Mucosa of stomach (tissue), 1 donor: ENCODE results near the gene IFIT1.
"Not testable (repeated sequence)": the region's sequence is repeated elsewhere in the genome, so short reads cannot be mapped to it uniquely, and the experiment has no call there.

ENCODE experiments used
- H3K27me3 ChIP-seq: one replicate; pipeline ENCODE4 v1.7.0; 2013; ENCODE audit warnings: mild to moderate bottlenecking, low read length; ENCODE audit not compliant: control insufficient read depth, insufficient read depth
- H3K36me3 ChIP-seq: one replicate; pipeline ENCODE4 v1.7.0; 2013; ENCODE audit warnings: low read length; ENCODE audit not compliant: control insufficient read depth, insufficient read depth
- H3K4me1 ChIP-seq: one replicate; pipeline ENCODE4 v1.7.0; 2013; ENCODE audit warnings: mild to moderate bottlenecking, low read length; ENCODE audit not compliant: control insufficient read depth, insufficient read depth
- H3K4me3 ChIP-seq: one replicate; pipeline ENCODE4 v1.7.0; 2013; ENCODE audit warnings: low read length
- H3K9ac ChIP-seq: one replicate; pipeline ENCODE4 v1.7.0; 2013; ENCODE audit warnings: mild to moderate bottlenecking, low read length, moderate library complexity
- H3K9me3 ChIP-seq: one replicate; pipeline ENCODE4 v1.7.0; 2013; ENCODE audit warnings: mild to moderate bottlenecking, low read length, moderate library complexity; ENCODE audit not compliant: control insufficient read depth
- donor health status: Pancreatic carcinoma.

The IFIT1 gene

GRCh38 chr10:89391907-89392756 is at the start of gene IFIT1:
TSS of gene IFIT1 (plus strand) at chr10:89392623. CDS start at chr10:89392713, 90 bp downstream.
- Histone ChIP-seq H3K27me3 (no peaks in the 10 kb centered on the region), H3K4me3 (peak within 1 kb of the TSS; percentile 48), H3K9me3 (no peaks in the 10 kb centered on the region), H3K4me1 (peaks cover 4% of the 10 kb centered on the region), H3K36me3 (no peaks in the 10 kb centered on the region), H3K9ac (peak within 1 kb of the TSS; percentile 19)

DNA sequence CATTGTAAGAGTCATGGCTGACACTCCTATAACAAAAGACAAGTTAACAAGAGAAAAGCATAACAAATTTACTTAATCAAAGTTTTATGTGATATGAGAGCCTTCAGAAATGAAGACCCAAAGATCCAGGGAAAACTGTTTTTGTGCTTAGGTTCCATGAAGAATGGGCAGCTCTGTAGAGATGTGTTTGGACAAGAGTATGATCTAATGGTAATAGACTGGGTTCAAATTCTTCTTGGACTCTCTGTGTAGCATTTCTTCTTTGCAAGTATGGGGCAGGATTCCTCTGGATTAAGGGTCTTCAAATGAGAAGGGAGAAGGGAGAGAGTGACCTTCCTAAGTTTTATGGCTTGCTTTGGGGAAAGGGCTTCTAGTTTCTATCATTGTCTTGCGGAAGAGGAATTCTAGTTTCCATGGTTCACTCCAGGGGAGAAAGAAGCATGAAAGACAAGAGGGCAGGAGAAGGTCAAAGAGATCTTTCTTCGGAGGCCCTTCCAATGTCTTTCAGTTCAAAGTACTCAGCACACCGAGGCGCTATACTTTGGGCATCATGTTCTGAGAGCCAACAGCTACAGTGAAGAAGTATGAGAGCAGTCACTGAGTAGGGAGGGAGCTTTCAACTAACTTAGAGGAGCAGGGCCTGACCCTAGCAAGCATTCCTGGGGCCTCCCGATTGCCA is 49.2 kb upstream of the IFIT1 start:
- Histone ChIP-seq H3K4me3 (no peak overlapping the region), H3K4me1 (no peaks in the 10 kb centered on the region), H3K9me3 (no peaks in the 10 kb centered on the region), H3K9ac (no peak overlapping the region), H3K27me3 (no peaks in the 10 kb centered on the region), H3K36me3 (no peaks in the 10 kb centered on the region)

DNA sequence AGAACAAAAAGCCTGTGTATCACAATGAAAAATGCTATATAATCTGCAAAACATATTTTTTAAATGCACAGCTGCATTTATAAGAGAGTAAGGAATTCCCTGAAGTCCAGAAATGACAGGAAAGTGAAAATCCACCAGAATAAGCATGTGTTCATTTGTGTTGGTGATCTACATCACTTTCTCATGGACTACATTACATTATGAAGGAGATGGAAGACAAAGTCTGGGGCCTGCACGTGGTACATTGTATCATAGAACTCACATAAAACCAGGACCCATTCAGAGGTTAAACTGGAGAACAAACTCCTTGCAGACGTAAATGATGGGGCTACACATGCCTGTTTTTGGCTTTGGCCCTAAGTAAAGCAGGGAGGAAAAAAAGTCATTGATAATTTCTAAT is 48.3 kb upstream of the IFIT1 start:
- no peaks in the 10 kb centered on the region for H3K27me3 ChIP-seq
- H3K36me3 ChIP-seq, result no peaks in the 10 kb centered on the region
- no peak overlapping the region for H3K9ac ChIP-seq
- H3K4me1 ChIP-seq, result no peaks in the 10 kb centered on the region
- H3K4me3 ChIP-seq, result no peak overlapping the region
- no peaks in the 10 kb centered on the region for H3K9me3 ChIP-seq

DNA sequence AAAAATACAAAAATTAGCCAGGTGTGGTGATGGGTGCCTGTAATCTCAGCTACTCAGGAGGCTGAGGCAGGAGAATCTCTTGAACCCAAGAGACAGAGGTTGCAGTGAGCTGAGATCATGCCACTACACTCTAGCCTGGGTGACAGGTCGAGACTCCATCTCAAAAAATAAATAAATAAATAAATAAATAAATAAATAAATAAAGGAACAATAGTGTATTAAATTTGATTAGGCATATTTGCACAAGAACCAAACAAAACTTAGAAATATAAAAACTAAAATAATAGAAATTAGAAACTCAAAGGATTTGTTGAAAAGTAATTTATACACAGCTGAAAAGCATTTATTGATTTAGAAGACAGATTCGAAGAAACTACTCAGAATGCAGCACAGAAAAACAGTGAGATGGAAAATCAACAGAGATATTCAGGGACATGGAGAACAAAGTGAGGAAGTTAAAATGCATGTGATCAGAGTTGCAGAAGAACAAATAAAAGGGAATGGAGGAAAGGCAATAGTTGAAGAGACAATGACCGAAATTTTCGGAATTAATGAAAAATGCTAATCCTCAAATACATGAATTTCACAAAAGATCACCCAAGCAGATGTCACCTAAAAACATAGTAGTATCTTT is 46.9 kb upstream of the IFIT1 start:
- Histone ChIP-seq H3K4me1 (peaks cover 9% of the 10 kb centered on the region), H3K4me3 (no peak overlapping the region), H3K9me3 (no peaks in the 10 kb centered on the region), H3K9ac (no peak overlapping the region), H3K27me3 (no peaks in the 10 kb centered on the region), H3K36me3 (no peaks in the 10 kb centered on the region)

- Histone ChIP-seq H3K9me3 (no peaks in the 10 kb centered on the region), H3K36me3 (no peaks in the 10 kb centered on the region), H3K4me1 (peaks cover 21% of the 10 kb centered on the region), H3K4me3 (no peak overlapping the region), H3K27me3 (no peaks in the 10 kb centered on the region), H3K9ac (no peak overlapping the region)
Measured at GRCh38 chr10:89346405-89347254, 45.8 kb upstream of the IFIT1 start.

GRCh38 chr10:89347701-89348457 is 44.5 kb upstream of the IFIT1 start:
- Histone ChIP-seq H3K4me3 (no peak overlapping the region), H3K9ac (no peak overlapping the region), H3K27me3 (no peaks in the 10 kb centered on the region), H3K4me1 (peaks cover 31% of the 10 kb centered on the region), H3K9me3 (no peaks in the 10 kb centered on the region), H3K36me3 (no peaks in the 10 kb centered on the region)

- Histone ChIP-seq H3K4me3 (no peak overlapping the region), H3K9me3 (no peaks in the 10 kb centered on the region), H3K4me1 (peaks cover 33% of the 10 kb centered on the region), H3K9ac (no peak overlapping the region), H3K27me3 (no peaks in the 10 kb centered on the region), H3K36me3 (no peaks in the 10 kb centered on the region)
Measured at GRCh38 chr10:89348481-89348880, 43.9 kb upstream of the IFIT1 start.

GRCh38 chr10:89348975-89349374 is 43.4 kb upstream of the IFIT1 start:
- Histone ChIP-seq H3K9me3 (no peaks in the 10 kb centered on the region), H3K27me3 (no peaks in the 10 kb centered on the region), H3K4me3 (no peak overlapping the region), H3K9ac (no peak overlapping the region), H3K4me1 (peaks cover 33% of the 10 kb centered on the region), H3K36me3 (no peaks in the 10 kb centered on the region)

DNA sequence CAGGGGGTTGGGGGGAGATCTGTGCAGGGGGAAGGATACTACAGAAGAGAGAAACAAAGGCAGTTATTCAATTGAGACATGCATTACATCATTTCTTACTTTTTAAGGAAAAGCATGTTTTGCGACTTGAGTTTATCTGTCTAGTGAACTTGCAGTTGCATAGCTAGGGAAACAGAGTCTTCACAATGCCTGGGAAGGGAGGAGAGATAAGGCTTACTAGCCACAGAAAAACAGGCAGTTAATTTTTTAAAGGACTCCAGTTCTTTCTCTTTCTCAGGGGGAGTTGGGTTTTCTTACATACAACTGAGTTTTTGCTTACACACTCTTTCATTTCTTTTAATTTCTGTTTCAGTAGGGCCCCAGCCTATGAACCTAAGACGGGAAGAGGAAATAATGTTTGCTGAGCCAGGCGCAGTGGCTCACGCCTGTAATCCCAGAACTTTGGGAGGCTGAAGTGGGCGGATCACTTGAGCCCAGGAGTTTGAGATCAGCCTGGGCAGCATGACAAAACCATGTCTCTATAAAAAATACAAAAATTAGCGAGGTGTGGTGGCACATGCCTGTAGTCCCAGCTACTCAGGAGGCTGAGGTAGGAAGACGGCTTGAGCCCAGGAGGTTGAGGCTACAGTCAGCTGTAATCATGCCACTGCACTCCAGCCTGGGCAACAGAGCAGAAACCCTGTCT is 41.6 kb upstream of the IFIT1 start:
- H3K9me3 ChIP-seq, H3K4me3 ChIP-seq, H3K36me3 ChIP-seq, H3K27me3 ChIP-seq: not testable (repeated sequence)
- Histone ChIP-seq H3K4me1 (peaks cover 33% of the 10 kb centered on the region), H3K9ac (peak overlapping the region; percentile 59)

DNA sequence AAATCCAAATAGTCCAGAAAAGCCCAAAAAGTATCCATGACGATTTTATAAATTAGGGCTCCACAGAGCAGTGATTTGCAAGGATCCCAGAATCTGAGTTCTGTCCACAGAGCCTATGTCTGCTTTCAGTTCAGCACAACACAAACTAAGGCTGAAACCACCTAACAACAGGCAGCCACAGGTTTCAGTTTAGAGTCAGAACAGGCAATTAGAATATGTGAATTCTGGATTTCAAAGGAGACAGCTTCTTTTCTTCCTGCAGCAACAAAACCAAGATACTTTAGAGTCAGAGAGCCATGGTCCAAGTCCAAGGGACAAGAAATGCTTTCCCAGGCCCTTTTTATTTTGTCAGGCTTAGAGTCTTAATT is 41.0 kb upstream of the IFIT1 start:
- Histone ChIP-seq H3K36me3 (no peaks in the 10 kb centered on the region), H3K27me3 (no peaks in the 10 kb centered on the region), H3K4me1 (peaks cover 33% of the 10 kb centered on the region), H3K9me3 (no peaks in the 10 kb centered on the region), H3K9ac (peak overlapping the region; percentile 59), H3K4me3 (peak overlapping the region; percentile 3)
